ENCODE data around the gene ZNF844. TPM values are rescaled to one million over a fixed set of nuclear protein-coding genes. Genes with fewer than 3 reads are reported as not detected.

The ZNF844 gene
- total and polyA plus RNA-seq, 4 donors, result 3.0 to 25.5 (median 7.2) TPM

GRCh38 chr19:12085074-12085818, 20.7 kb downstream of the ZNF844 start:
- WGBS, 2 donors, result 93 to 95% methylated on average over 5 of the region's 5 CpGs

DNA sequence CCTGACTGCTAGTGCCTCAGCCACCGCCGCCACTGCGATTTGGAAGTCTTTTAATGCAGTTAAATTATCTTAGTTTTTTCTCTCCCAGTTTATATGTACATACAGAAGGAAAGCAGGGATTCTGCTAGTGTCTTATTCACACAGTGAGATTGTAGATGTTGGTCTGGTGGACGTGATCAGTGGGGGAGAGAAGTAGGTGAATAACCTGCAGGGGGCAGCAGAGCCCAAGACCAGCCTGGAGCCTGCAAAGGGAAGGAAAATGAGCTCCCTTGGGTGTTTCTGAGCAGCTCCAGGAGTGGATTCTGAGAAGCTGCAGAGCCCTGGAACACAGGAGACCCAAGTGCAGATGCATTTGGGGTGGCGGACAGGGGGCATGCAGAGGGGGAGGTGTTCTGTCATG, 26.3 kb downstream of the ZNF844 start:
- no peak overlapping the region for H3K4me3 ChIP-seq
- no peak overlapping the region for H3K9ac ChIP-seq (ENCODE audit: insufficient read depth in 1 of 2, low read length in 2 of 2)
- 55 to 56% methylated on average over 5 of the region's 5 CpGs for WGBS, 2 donors
- no peak overlapping the region for H3K27ac ChIP-seq (ENCODE audit: low read depth in 1 of 2, low read length in 1 of 2)
- TF ChIP-seq CTCF (IDR thresholded peaks at IDR 0.05; ENCODE audit: control extremely low read depth, extremely low read depth), result peak; percentile 45
- H3K27me3 ChIP-seq (ENCODE audit: control insufficient read depth in 3 of 3, insufficient read depth in 3 of 3, low read length in 2 of 3), result no peaks in the 10 kb centered on the region
- no peaks in the 10 kb centered on the region for H3K9me3 ChIP-seq (ENCODE audit: control insufficient read depth in 4 of 4, insufficient read depth in 3 of 4, low read length in 3 of 4)
- ATAC-seq (ENCODE audit: insufficient read depth, low FRiP score) (no peak), DNase-seq (peak; percentile 67 to 75 (median 69))
- H3K4me1 ChIP-seq (ENCODE audit: control insufficient read depth in 5 of 5, insufficient read depth in 5 of 5, low read length in 5 of 5), result peaks cover 0 to 10% (median 1%) of the 10 kb centered on the region in 5 donors
- H3K36me3 ChIP-seq (ENCODE audit: control insufficient read depth in 4 of 4, insufficient read depth in 4 of 4, low read length in 4 of 4), result peaks cover 0 to 13% (median 3%) of the 10 kb centered on the region in 4 donors

More at GRCh38 chr19:12085074-12085818, 20.7 kb downstream of the ZNF844 start:
- H3K4me3 ChIP-seq, result no peak overlapping the region
- no peak overlapping the region for H3K9ac ChIP-seq (ENCODE audit: insufficient read depth in 1 of 2, low read length in 2 of 2)
- DNase-seq (no peak), ATAC-seq (ENCODE audit: insufficient read depth, low FRiP score) (no peak)
- peaks cover 0 to 29% (median 8%) of the 10 kb centered on the region in 4 donors for H3K36me3 ChIP-seq (ENCODE audit: control insufficient read depth in 4 of 4, insufficient read depth in 4 of 4, low read length in 4 of 4)
- H3K4me1 ChIP-seq (ENCODE audit: control insufficient read depth in 5 of 5, insufficient read depth in 5 of 5, low read length in 5 of 5), result no peaks in the 10 kb centered on the region
- peaks cover 3 to 17% (median 9%) of the 10 kb centered on the region in 4 donors for H3K9me3 ChIP-seq (ENCODE audit: control insufficient read depth in 4 of 4, insufficient read depth in 3 of 4, low read length in 3 of 4)
- TF ChIP-seq CTCF (IDR thresholded peaks at IDR 0.05; ENCODE audit: control extremely low read depth, extremely low read depth), result no peak
- H3K27ac ChIP-seq (ENCODE audit: low read depth in 1 of 2, low read length in 1 of 2), result no peak overlapping the region
- H3K27me3 ChIP-seq (ENCODE audit: control insufficient read depth in 3 of 3, insufficient read depth in 3 of 3, low read length in 2 of 3), result no peaks in the 10 kb centered on the region

- DNase-seq, result peak; percentile 96 to 97 (median 96)
- Histone ChIP-seq H3K4me1 (ENCODE audit: control insufficient read depth in 5 of 5, insufficient read depth in 5 of 5, low read length in 5 of 5) (peaks cover 0 to 10% (median 1%) of the 10 kb centered on the region in 5 donors), H3K4me3 (peak overlapping the region; percentile 52), H3K9me3 (ENCODE audit: control insufficient read depth in 4 of 4, insufficient read depth in 3 of 4, low read length in 3 of 4) (peaks cover 0 to 2% (median 0%) of the 10 kb centered on the region in 4 donors), H3K27me3 (ENCODE audit: control insufficient read depth in 3 of 3, insufficient read depth in 3 of 3, low read length in 2 of 3) (no peaks in the 10 kb centered on the region), H3K36me3 (ENCODE audit: control insufficient read depth in 4 of 4, insufficient read depth in 4 of 4, low read length in 4 of 4) (peaks cover 0 to 9% (median 3%) of the 10 kb centered on the region in 4 donors), H3K9ac (ENCODE audit: insufficient read depth in 1 of 2, low read length in 2 of 2) (peak overlapping the region; percentile 63 to 91), H3K27ac (ENCODE audit: low read depth in 1 of 2, low read length in 1 of 2) (peak overlapping the region; percentile 61 to 68)
- peak; percentile 93 for ATAC-seq (ENCODE audit: insufficient read depth, low FRiP score)
- WGBS, 2 donors, result 1% methylated on average over 53 of the region's 53 CpGs
- no peak for TF ChIP-seq CTCF (IDR thresholded peaks at IDR 0.05; ENCODE audit: control extremely low read depth, extremely low read depth)
Observed at GRCh38 chr19:12092065-12092867, 27.7 kb downstream of the ZNF844 start.
